GM12873 (cell line): Measurements from ENCODE around the gene NALF2.

ENCODE experiments used
- TF ChIP-seq, protein P1 (sequence below): IDR thresholded peaks from 2 replicates; pipeline ENCODE4 v1.5.1; 2012; ENCODE audit warnings: low read depth, mild to moderate bottlenecking, moderate library complexity, low read length, control low read depth; ENCODE audit not compliant: insufficient read depth; ENCODE audit errors: missing control alignments

NALF2 gene

DNA sequence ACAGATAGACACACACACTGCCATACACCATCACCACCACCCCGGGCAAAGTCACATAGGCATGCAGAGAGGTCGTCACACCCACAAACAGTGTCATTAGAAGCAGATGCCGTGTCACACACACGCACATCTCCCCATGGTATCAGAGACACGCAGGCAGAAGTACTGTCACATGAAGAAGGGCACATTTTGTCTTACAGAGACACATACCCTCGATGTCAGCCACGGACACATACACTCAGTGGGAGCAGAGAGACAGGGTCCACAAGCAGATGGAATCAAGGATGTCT lies 3.3 kb downstream of the NALF2 start:
- TF ChIP-seq, protein P1, sequence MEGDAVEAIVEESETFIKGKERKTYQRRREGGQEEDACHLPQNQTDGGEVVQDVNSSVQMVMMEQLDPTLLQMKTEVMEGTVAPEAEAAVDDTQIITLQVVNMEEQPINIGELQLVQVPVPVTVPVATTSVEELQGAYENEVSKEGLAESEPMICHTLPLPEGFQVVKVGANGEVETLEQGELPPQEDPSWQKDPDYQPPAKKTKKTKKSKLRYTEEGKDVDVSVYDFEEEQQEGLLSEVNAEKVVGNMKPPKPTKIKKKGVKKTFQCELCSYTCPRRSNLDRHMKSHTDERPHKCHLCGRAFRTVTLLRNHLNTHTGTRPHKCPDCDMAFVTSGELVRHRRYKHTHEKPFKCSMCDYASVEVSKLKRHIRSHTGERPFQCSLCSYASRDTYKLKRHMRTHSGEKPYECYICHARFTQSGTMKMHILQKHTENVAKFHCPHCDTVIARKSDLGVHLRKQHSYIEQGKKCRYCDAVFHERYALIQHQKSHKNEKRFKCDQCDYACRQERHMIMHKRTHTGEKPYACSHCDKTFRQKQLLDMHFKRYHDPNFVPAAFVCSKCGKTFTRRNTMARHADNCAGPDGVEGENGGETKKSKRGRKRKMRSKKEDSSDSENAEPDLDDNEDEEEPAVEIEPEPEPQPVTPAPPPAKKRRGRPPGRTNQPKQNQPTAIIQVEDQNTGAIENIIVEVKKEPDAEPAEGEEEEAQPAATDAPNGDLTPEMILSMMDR: no peak

DNA sequence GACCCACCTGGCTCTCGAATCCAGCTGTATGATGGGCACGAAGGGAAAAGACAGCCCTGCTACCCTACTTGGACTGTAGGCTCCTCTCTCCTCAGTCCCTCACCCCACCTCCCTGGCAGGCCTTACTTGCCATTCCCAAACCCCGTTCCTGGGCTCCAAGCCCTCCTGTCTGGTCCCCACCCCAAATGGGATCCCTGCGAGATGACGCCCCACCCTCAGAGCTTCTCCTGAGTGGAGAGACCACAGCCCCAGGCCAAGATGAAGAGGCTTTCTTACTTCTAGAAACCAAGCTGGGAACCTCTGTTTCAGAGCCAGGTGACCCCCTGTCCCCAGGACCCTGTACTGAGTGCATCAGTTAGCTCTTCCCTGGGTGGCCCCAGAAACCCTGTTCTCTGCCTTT lies 4.5 kb downstream of the NALF2 start:
- TF ChIP-seq, protein P1: no peak

DNA sequence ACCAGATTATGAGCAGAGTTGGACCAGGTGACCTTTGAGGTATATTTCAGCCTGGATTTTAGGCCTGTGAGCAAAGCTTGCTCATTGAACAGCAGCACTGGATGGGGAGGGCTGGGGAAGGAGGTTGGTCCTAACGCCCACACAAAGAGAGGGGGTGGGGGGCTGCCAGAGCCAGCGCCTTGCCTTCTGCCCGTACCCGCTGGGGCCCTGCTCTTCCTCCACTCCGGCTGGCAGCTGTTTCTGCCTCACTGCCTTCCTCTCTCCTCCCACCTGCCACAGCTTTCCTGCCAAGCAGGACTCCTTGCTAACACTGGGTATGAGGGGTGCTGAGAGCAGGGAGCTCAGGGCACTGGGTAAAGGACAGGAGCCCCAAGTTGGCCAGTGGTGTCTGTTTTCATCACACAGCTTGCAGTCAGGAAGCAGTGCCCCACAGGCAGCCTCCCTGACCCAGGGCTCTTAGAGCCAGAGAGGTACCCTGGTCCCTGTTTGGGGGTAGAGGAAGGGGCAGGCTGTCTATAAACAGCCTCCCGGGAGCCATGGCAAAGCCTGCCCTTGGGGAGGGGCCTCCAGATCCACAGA lies 6.1 kb downstream of the NALF2 start:
- TF ChIP-seq, protein P1: no peak

DNA sequence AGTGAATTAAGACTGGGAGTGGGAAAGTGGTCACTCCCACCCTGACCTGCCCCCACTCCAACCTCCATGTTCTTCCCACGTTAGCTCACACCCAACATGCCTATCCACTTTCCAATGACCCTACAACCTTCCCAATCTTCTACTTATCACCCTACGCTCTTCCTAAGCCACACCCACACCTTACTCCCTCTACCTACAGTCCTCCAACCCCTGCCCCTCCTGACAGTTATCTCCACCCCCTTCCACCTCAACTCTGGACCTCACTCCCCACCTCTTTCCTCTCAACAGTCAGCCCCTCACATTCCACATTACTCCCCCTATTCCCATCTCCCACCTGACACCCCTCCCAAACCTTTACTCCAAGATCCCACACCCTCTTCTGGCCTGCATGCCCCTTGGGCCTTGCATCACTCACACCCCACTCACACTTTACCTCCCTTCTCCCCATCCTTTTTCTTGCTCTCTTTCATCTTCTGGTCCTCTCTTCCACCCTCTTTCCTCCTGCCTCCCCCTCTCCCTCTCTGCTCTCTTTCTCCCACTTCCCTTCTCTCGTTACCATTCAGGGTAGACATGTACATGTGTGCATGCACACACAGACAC lies 6.9 kb downstream of the NALF2 start:
- TF ChIP-seq, protein P1: no peak

DNA sequence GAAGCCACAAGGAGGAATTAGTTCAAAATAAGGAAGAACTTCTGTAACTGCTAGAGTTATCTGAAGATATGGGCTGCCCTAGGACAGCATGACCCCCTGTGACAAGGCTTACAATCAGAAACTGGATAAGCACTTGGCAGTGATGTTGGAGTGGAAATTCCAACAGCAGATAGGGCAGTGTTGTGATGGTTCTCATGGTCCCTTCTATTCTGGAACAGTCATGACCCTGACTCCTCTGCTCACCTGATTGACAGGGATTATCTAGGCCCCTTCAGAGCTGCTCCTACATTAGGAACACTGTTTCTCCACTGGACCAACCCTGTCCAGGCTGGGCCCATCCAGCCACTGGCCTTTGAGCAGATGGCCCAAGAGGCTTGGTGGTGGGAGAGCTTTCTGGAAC lies 17.9 kb downstream of the NALF2 start:
- TF ChIP-seq, protein P1: no peak

DNA sequence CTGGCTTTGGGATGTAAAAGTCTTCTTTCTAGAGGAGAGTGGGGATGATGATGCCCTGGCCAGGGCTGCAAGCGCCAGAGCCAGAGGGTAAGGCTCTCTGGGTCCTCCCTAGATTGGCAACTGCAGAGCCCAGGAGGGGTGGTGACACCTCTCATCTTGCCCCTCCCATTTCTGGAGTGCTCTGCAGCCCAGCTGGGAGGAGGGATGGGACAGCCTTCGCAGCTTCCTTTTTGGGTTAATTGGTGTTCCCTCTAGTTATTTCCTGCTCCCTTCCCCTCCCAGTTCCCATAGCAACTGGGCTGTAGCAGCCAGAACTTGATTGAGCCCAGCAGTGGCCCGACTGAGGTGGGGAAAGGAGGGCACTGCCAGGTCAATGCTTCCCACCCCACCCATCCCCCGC lies 19.2 kb downstream of the NALF2 start:
- TF ChIP-seq, protein P1: no peak

DNA sequence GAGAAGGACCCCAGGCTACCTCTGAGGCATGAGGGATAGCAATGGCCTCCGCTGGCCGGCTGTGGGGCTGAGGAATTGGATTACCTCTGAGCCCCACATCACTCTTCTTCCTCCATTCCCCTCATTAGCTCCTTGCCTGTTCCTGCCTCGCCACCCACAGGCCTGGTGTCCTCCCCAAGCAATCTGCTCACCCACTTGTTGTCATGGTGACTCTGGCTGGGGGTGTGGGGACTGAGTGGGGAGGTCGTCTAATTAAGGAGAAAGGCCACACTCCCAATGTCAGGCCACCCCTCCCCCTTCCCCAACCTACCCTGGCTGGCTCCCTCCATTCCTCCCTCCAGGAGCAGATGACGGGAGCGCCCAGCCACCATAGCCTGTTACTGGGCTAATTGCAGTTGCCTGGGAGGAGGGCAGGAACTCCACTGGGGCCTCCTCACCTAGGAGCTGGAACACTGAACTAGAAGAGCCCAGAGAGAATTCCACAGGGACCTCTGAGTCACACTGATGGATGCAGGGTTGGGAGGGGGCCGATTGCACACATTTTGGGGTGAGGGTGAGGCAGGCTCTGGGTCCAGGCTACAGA lies 20.7 kb downstream of the NALF2 start:
- TF ChIP-seq, protein P1: no peak
